Measurements from ENCODE around the gene FLOT1. TPM values are rescaled to one million over a fixed set of nuclear protein-coding genes. Genes with fewer than 3 reads are reported as not detected.

The FLOT1 gene
- total RNA-seq, 1 experiment from 2014 or later: 111 TPM

DNA sequence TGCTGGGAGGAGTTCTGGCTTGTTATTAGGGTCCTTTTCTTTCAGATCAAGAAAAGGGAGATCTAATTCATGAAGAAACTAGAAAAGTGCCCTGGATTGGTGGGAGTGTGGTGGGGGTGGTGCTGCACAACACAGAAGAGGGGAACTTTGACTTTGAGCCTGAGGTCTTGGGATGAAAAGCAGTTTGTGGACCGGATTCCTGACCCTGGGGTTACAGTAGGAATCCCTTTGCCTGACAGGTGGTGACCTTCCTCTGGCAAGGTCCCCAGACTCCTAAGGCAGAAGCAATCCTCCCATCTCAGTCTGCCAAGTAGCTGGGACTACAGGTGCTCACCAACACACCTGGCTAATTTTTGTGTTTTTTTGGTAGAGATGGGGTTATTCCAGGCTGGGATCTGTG lies 47.1 kb upstream of the FLOT1 start:
- no peaks in the 10 kb centered on the region; a peak in 1 of 5 replicates for H3K9me3 Mint-ChIP-seq
- WGBS (ENCODE audit: extremely low coverage, insufficient read length, low lambda C conversion rate): no CpG with 5 or more reads among the region's 1 CpG
- H2BK120ac ChIP-seq (ENCODE audit: low read depth, low read length, poor library complexity, severe bottlenecking): no peak overlapping the region
- H3K4me2 ChIP-seq (ENCODE audit: insufficient read depth, insufficient read length, low read length): no peak overlapping the region
- H3K56ac ChIP-seq (ENCODE audit: insufficient read length, low read depth, low read length): no peak overlapping the region
- H3K27me3 ChIP-seq (ENCODE audit: insufficient read depth, low read length): peaks cover 20% of the 10 kb centered on the region; the same call in 1 of the 2 replicates
- H3K27ac ChIP-seq (ENCODE audit: insufficient read length, low read depth, low read length): no peak overlapping the region
- no peak overlapping the region for H4K8ac ChIP-seq (replicated peaks; ENCODE audit: insufficient read length, low read depth, low read length)
- no peaks in the 10 kb centered on the region for H4K20me1 ChIP-seq (ENCODE audit: control insufficient read depth, insufficient read depth, insufficient read length)
- no peaks in the 10 kb centered on the region for H3K79me2 ChIP-seq (ENCODE audit: insufficient read depth, low read length)
- no peak overlapping the region for H2BK5ac ChIP-seq (ENCODE audit: insufficient read length, low read length)
- H4K91ac ChIP-seq (ENCODE audit: insufficient read length, low read depth, low read length): no peak overlapping the region
- H3K27me3 Mint-ChIP-seq (ENCODE audit: low read depth): peaks cover 69% of the 10 kb centered on the region
- no peak overlapping the region for H3K27ac Mint-ChIP-seq
- DNase-seq: no peak
- no peak overlapping the region for H3K4me3 Mint-ChIP-seq
- H2BK15ac ChIP-seq (ENCODE audit: low read depth, low read length): no peak overlapping the region
- TF ChIP-seq, protein P1, sequence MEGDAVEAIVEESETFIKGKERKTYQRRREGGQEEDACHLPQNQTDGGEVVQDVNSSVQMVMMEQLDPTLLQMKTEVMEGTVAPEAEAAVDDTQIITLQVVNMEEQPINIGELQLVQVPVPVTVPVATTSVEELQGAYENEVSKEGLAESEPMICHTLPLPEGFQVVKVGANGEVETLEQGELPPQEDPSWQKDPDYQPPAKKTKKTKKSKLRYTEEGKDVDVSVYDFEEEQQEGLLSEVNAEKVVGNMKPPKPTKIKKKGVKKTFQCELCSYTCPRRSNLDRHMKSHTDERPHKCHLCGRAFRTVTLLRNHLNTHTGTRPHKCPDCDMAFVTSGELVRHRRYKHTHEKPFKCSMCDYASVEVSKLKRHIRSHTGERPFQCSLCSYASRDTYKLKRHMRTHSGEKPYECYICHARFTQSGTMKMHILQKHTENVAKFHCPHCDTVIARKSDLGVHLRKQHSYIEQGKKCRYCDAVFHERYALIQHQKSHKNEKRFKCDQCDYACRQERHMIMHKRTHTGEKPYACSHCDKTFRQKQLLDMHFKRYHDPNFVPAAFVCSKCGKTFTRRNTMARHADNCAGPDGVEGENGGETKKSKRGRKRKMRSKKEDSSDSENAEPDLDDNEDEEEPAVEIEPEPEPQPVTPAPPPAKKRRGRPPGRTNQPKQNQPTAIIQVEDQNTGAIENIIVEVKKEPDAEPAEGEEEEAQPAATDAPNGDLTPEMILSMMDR (conservative IDR thresholded peaks at IDR 0.05): no peak
- H2BK20ac ChIP-seq (ENCODE audit: low read depth, low read length, poor library complexity, severe bottlenecking): no peak overlapping the region
- H3K14ac ChIP-seq (ENCODE audit: insufficient read depth, low read length): no peak overlapping the region
- H3K36me3 Mint-ChIP-seq (ENCODE audit: insufficient read depth in 1 of 3, low read depth in 3 of 3): no peaks in the 10 kb centered on the region; a peak in 1 of 7 replicates
- no peak overlapping the region for H3T11ph ChIP-seq (ENCODE audit: low read length)
- no peaks in the 10 kb centered on the region for H3K9me3 ChIP-seq (ENCODE audit: control insufficient read depth, low read depth, low read length)
- peaks cover 3% of the 10 kb centered on the region for H3K23me2 ChIP-seq (ENCODE audit: insufficient read length, low read depth, low read length, poor library complexity, severe bottlenecking)
- no peak overlapping the region for H2BK12ac ChIP-seq (ENCODE audit: insufficient read length, low read depth, low read length)
- H3K4me1 ChIP-seq (ENCODE audit: insufficient read depth, low read length): no peaks in the 10 kb centered on the region
- no peak overlapping the region for H2AFZ ChIP-seq (ENCODE audit: low read length)
- no peak overlapping the region for H3K4ac ChIP-seq (ENCODE audit: low read depth, low read length)
- no peak overlapping the region for H4K5ac ChIP-seq (ENCODE audit: insufficient read length, low read depth, low read length)
- H3K23ac ChIP-seq (ENCODE audit: insufficient read length, low read depth, low read length): no peak overlapping the region
- H3K9ac ChIP-seq (ENCODE audit: extremely low read depth, insufficient read length, low read length): no peak overlapping the region
- peaks cover 8 to 10% of the 10 kb centered on the region in 2 experiments for H3K4me1 Mint-ChIP-seq
- no peak overlapping the region for H3K18ac ChIP-seq (ENCODE audit: insufficient read length, low read depth, low read length)
- no peaks in the 10 kb centered on the region for H3K79me1 ChIP-seq (ENCODE audit: insufficient read depth, low read depth, low read length, poor library complexity, severe bottlenecking)
- H2AK5ac ChIP-seq (ENCODE audit: insufficient read length, low read length): no peak overlapping the region

Measured in H9 (cell line).